Measurements from ENCODE around the gene SCFD2. TPM values are rescaled to one million over a fixed set of nuclear protein-coding genes. Genes with fewer than 3 reads are reported as not detected.

The SCFD2 gene
- total RNA-seq, 1 experiment from 2014 or later = 7.4 TPM

GRCh38 chr4:53161051-53161786, 204.6 kb downstream of the SCFD2 start:
- no peaks in the 10 kb centered on the region for H3K9me3 ChIP-seq (ENCODE audit: control insufficient read depth, insufficient read depth, low read depth, low read length)
- no TSS peak for BruUV-seq (replicated peaks)
- POLR2A ChIA-PET = no interaction called here
- ATAC-seq = no peak
- H3K27me3 ChIP-seq (ENCODE audit: control insufficient read depth, insufficient read depth, low read length) = no peaks in the 10 kb centered on the region
- DNase-seq (ENCODE audit: low read depth, low spot score) = no peak
- intact Hi-C loops (cut with micrococcal nuclease; ENCODE audit: unreplicated experiment) (no loop called here), in situ Hi-C loops (cut with HindIII; ENCODE audit: low pct_unique_long_range_greater_than_20kb, low sequenced_read_pairs) (no loop called here)
- no peak overlapping the region for H3K27ac ChIP-seq (ENCODE audit: low read length)
- no peaks in the 10 kb centered on the region for H3K4me1 ChIP-seq (ENCODE audit: control insufficient read depth, insufficient read depth, low read length)
- TF ChIP-seq TCF7L2 (IDR thresholded peaks at IDR 0.05; ENCODE audit: low read depth, low read length) (no peak), REST (IDR thresholded peaks at IDR 0.05; ENCODE audit: insufficient read depth in 1 of 2, low read depth in 2 of 2, low read length in 1 of 2) (no peak), SIN3A (IDR thresholded peaks at IDR 0.05; ENCODE audit: borderline replicate concordance, insufficient read depth, low read depth, low read length) (no peak), CTCF (IDR thresholded peaks at IDR 0.05) (no peak), POLR2AphosphoS5 (IDR thresholded peaks at IDR 0.05; ENCODE audit: low read depth, low read length) (no peak)
- CTCF ChIA-PET = no interaction called here
- no peak overlapping the region for H3K4me3 ChIP-seq (ENCODE audit: low read depth in 2 of 2, low read length in 2 of 2)
- no peaks in the 10 kb centered on the region for H3K36me3 ChIP-seq (ENCODE audit: control insufficient read depth, insufficient read depth, low read length)

- BruUV-seq (replicated peaks) = no TSS peak
- no peak for DNase-seq (ENCODE audit: low read depth, low spot score)
- in situ Hi-C loops (cut with HindIII; ENCODE audit: low pct_unique_long_range_greater_than_20kb, low sequenced_read_pairs) = no loop called here
- TF ChIP-seq TCF7L2 (IDR thresholded peaks at IDR 0.05; ENCODE audit: low read depth, low read length) (no peak), POLR2AphosphoS5 (IDR thresholded peaks at IDR 0.05; ENCODE audit: low read depth, low read length) (no peak), SIN3A (IDR thresholded peaks at IDR 0.05; ENCODE audit: borderline replicate concordance, insufficient read depth, low read depth, low read length) (no peak), REST (IDR thresholded peaks at IDR 0.05; ENCODE audit: insufficient read depth in 1 of 2, low read depth in 2 of 2, low read length in 1 of 2) (no peak), CTCF (IDR thresholded peaks at IDR 0.05) (no peak)
- POLR2A ChIA-PET = no interaction called here
- intact Hi-C loops (cut with micrococcal nuclease; ENCODE audit: unreplicated experiment) = no loop called here
- H3K4me1 ChIP-seq (ENCODE audit: control insufficient read depth, insufficient read depth, low read length) = no peaks in the 10 kb centered on the region
- no peaks in the 10 kb centered on the region for H3K9me3 ChIP-seq (ENCODE audit: control insufficient read depth, insufficient read depth, low read depth, low read length)
- no peaks in the 10 kb centered on the region for H3K27me3 ChIP-seq (ENCODE audit: control insufficient read depth, insufficient read depth, low read length)
- no peak for ATAC-seq
- CTCF ChIA-PET = no interaction called here
- no peak overlapping the region for H3K4me3 ChIP-seq (ENCODE audit: low read depth in 2 of 2, low read length in 2 of 2)
- H3K27ac ChIP-seq (ENCODE audit: low read length) = no peak overlapping the region
- H3K36me3 ChIP-seq (ENCODE audit: control insufficient read depth, insufficient read depth, low read length) = no peaks in the 10 kb centered on the region
Measured at GRCh38 chr4:53156896-53157295, 209.0 kb downstream of the SCFD2 start.
